Heart right ventricle (tissue), 16 donors: ENCODE data around the gene PHF12. TPM values are rescaled to one million over a fixed set of nuclear protein-coding genes. Genes with fewer than 3 reads are reported as not detected.

Source experiments
- ATAC-seq, 8 donors: fragments of 200-7000 bp; cut with Tn5 transposase; one replicate each; pipeline ENCODE4 v1.9.1; 2020; ENCODE audit warnings: mild to moderate bottlenecking in 8 of 8, moderate library complexity in 8 of 8, moderate number of reproducible peaks in 1 of 8
- DNase-seq, 2 donors: peaks; one replicate each; pipeline ENCODE4 v3.0.0-alpha.2; 2020
- H3K27ac ChIP-seq, 10 donors: fragments of 200-600 bp; sonication (generic) in 2 of 10; one replicate each; pipeline versions ENCODE4 v1.5.0 to v1.8.0; 2020 to 2022; ENCODE audit warnings: mild to moderate bottlenecking in 3 of 10
- H3K27me3 ChIP-seq, 7 donors: fragments of 200-600 bp; one replicate each; pipeline ENCODE4 v1.8.0; 2021 to 2022; ENCODE audit warnings: mild to moderate bottlenecking in 2 of 7
- H3K36me3 ChIP-seq, 9 donors: fragments of 200-600 bp; sonication (generic) in 1 of 9; one replicate each; pipeline versions ENCODE4 v1.5.0 to v1.8.0; 2020 to 2022; ENCODE audit warnings: mild to moderate bottlenecking in 2 of 9
- H3K4me1 ChIP-seq, 9 donors: fragments of 200-600 bp; sonication (generic) in 1 of 9; one replicate each; pipeline versions ENCODE4 v1.5.0 to v1.8.0; 2020 to 2022; ENCODE audit warnings: mild to moderate bottlenecking in 4 of 9
- H3K4me3 ChIP-seq, 10 donors: fragments of 200-600 bp; sonication (generic) in 2 of 10; one replicate each; pipeline versions ENCODE4 v1.5.0 to v1.8.0; 2020 to 2022; ENCODE audit warnings: mild to moderate bottlenecking in 7 of 10, moderate library complexity in 2 of 10
- H3K9me3 ChIP-seq, 11 donors: fragments of 200-600 bp in 10 of 11; sonication (generic) in 2 of 11; one replicate each; pipeline versions ENCODE4 v1.5.0 to v1.8.0; 2013 to 2022; ENCODE audit warnings: mild to moderate bottlenecking in 2 of 11, control low read depth in 1 of 11, moderate library complexity in 1 of 11
- CTCF ChIP-seq, 9 donors: fragments of 200-600 bp; sonication (generic) in 2 of 9; IDR thresholded peaks; one replicate each; pipeline versions ENCODE4 v1.5.0 to v1.8.0; 2021 to 2022; ENCODE audit warnings: antibody characterized with exemption in 9 of 9, mild to moderate bottlenecking in 5 of 9, moderate library complexity in 1 of 9
- WGBS, 2 donors: extraction: QIAGEN DNeasy Blood & Tissue Kit; methylation state at CpG; one replicate each; pipeline ENCODE4 v1.1.7; 2013; ENCODE audit warnings: inconsistent platforms in 1 of 2; 5-methylcytosine and 5-hydroxymethylcytosine counted together
- intact Hi-C, 10 donors: fragments of 100-400 bp; cut with DNase I; formaldehyde crosslinking; loops; one replicate each; pipeline versions ENCODE4 v1.11.1 to v1.14.2; 2022
- polyA plus RNA-seq, 2 donors: library from polyadenylated mRNA; stranded (reverse); fragments of 200-250 nt; gene quantifications; one replicate each; pipeline ENCODE4 v1.2.3, GENCODE V29; 2013
- total RNA-seq, 10 donors: library from RNA; stranded (reverse); fragmentation: NEBNext Ultra II Directional in 3 of 10; extraction: Animal tissue kit (Norgen Biotek cat#: 25700) in 3 of 10; gene quantifications; one replicate each; pipeline versions ENCODE4 v1.2.1 to v1.2.4, GENCODE V29; 2021 to 2023
- donor health status: Arrhythmogenic right ventricular cardiomyopathy.
- donor health status: ischemic (EF 13 %, LVEDD 7.1; RV severe dilation, severe dysfunction).
- donor health status: healthy with polysubstance abuse.
- donor health status: DM: no; HTN: yes; CAD: no.
- donor health status: DM: no; HTN: no; CAD: no.
- donor health status: ischemic (EF 25% LVEDD 6.9; RV normal size, moderate dysfunction).
- donor health status: ischemic (EF 25% LVEDD 5.7; RV mildly dilated, moderate dysfunction).
- donor health status: healthy.
- donor health status: DM: yes; HTN: yes; CAD: no.
- donor health status: Ischemic cardiomyopathy.
- donor health status: ischemic (EF 35%, LVEDD 5.7; RV mildly dilated, moderate dysfunction).
- donor health status: nonischemic (EF 11% LVEDD 7.7; RV severe dilation, severe dysfunction).
- donor health status: DM: yes; HTN: yes; CAD: no.
- donor health status: PGD.
- donor health status: ischemic (EF 29% LVEDD 5.4; RV normal size, mild dysfunction).
- donor health status: nonischemic (EF 23%, LVEDD 6.1; RV moderate dilation, normal function).

Gene PHF12
- total and polyA plus RNA-seq, 12 donors: 7.3 to 28.0 (median 20.9) TPM

- H3K4me1 ChIP-seq: peaks cover 6 to 79% (median 65%) of the 10 kb centered on the region in 9 donors
- no peak for DNase-seq
Observed at GRCh38 chr17:28970879-28971278, 19.6 kb upstream of the PHF12 start.

GRCh38 chr17:28969706-28970393 is 18.5 kb upstream of the PHF12 start:
- H3K4me3 ChIP-seq: no peak overlapping the region
- no peaks in the 10 kb centered on the region for H3K9me3 ChIP-seq
- no peak for TF ChIP-seq CTCF (IDR thresholded peaks at IDR 0.05)
- peaks cover 6 to 76% (median 58%) of the 10 kb centered on the region in 9 donors for H3K4me1 ChIP-seq
- ATAC-seq (no peak), DNase-seq (no peak)
- intact Hi-C loops: loop anchor here in 2 of 10 donors (2.0 to 5.0 kb wide), 2 partner anchors 139 to 147 kb away; no protein-coding TSS in a partner anchor
- no peak overlapping the region for H3K27ac ChIP-seq
- WGBS, 2 donors: 78 to 82% methylated on average over 12 of the region's 12 CpGs
- H3K27me3 ChIP-seq: peaks cover 0 to 5% (median 0%) of the 10 kb centered on the region in 7 donors
- no peaks in the 10 kb centered on the region for H3K36me3 ChIP-seq

More at GRCh38 chr17:28970879-28971278, 19.6 kb upstream of the PHF12 start:
- 48 to 63% methylated on average over 6 of the region's 6 CpGs for WGBS, 2 donors
- no peaks in the 10 kb centered on the region for H3K9me3 ChIP-seq
- H3K36me3 ChIP-seq: no peaks in the 10 kb centered on the region
- intact Hi-C loops: loop anchor here in 1 of 10 donors (2.0 kb wide), 1 partner anchor 138 kb away; no protein-coding TSS in a partner anchor
- ATAC-seq: peak in 1 of 8 donors; percentile 35
- H3K4me3 ChIP-seq: no peak overlapping the region
- H3K27ac ChIP-seq: no peak overlapping the region
- no peaks in the 10 kb centered on the region for H3K27me3 ChIP-seq
- no peak for TF ChIP-seq CTCF (IDR thresholded peaks at IDR 0.05)

GRCh38 chr17:28968914-28969295 is 17.6 kb upstream of the PHF12 start:
- no peak for TF ChIP-seq CTCF (IDR thresholded peaks at IDR 0.05)
- H3K27ac ChIP-seq: no peak overlapping the region
- ATAC-seq (no peak), DNase-seq (no peak)
- 77 to 93% methylated on average over 2 of the region's 2 CpGs for WGBS, 2 donors
- intact Hi-C loops: loop anchor here in 1 of 10 donors (5.0 kb wide), 1 partner anchor 148 kb away; no protein-coding TSS in a partner anchor
- H3K36me3 ChIP-seq: no peaks in the 10 kb centered on the region
- peaks cover 0 to 14% (median 6%) of the 10 kb centered on the region in 7 donors for H3K27me3 ChIP-seq
- H3K4me1 ChIP-seq: peaks cover 6 to 66% (median 50%) of the 10 kb centered on the region in 9 donors
- no peak overlapping the region for H3K4me3 ChIP-seq
- no peaks in the 10 kb centered on the region for H3K9me3 ChIP-seq

GRCh38 chr17:28968231-28968913 is 17.1 kb upstream of the PHF12 start:
- no peak overlapping the region for H3K4me3 ChIP-seq
- peak overlapping the region in 1 of 10 donors; percentile 68 for H3K27ac ChIP-seq
- intact Hi-C loops: loop anchor here in 1 of 10 donors (5.0 kb wide), 1 partner anchor 149 kb away; no protein-coding TSS in a partner anchor
- peak in 5 of 8 donors; percentile 14 to 46 (median 35) for ATAC-seq
- TF ChIP-seq CTCF (IDR thresholded peaks at IDR 0.05): no peak
- DNase-seq: no peak
- H3K9me3 ChIP-seq: no peaks in the 10 kb centered on the region
- H3K4me1 ChIP-seq: peaks cover 3 to 61% (median 46%) of the 10 kb centered on the region in 9 donors
- peaks cover 0 to 16% (median 6%) of the 10 kb centered on the region in 7 donors for H3K27me3 ChIP-seq
- H3K36me3 ChIP-seq: no peaks in the 10 kb centered on the region
- WGBS, 2 donors: 46 to 57% methylated on average over 10 of the region's 10 CpGs
